Ramos (cell line): ENCODE results near the gene DAAM2.

Experiments
- in situ Hi-C: fragments of 300-500 bp; cut with MboI; formaldehyde crosslinking; loops from one replicate; pipeline ENCODE4 v1.14.3; 2022; ENCODE audit warnings: low sequenced_read_pairs; ENCODE audit not compliant: unreplicated experiment

The DAAM2 gene

GRCh38 chr6:39841291-39841690 is 49.1 kb downstream of the DAAM2 start:
- in situ Hi-C loops: no loop called here

DNA sequence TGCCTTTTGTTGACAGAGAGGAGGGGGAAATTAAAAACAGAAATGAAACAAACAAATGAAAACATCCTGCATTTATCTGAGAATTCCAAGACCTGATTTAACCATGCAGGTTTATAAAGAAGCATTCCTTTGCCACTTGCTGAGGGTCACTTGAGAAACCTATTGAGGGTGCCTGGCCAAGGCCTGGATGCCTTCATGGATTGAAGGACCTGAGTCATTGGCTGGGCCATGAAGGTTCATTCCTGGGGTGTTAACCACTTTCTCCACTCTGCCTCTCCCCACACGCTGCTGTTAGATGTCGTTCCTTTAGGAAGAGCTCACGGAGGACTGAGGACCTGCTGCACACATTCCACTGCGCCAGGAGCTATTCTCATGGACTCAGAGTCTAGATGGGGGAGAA is 49.7 kb downstream of the DAAM2 start:
- in situ Hi-C loops: no loop called here

DNA sequence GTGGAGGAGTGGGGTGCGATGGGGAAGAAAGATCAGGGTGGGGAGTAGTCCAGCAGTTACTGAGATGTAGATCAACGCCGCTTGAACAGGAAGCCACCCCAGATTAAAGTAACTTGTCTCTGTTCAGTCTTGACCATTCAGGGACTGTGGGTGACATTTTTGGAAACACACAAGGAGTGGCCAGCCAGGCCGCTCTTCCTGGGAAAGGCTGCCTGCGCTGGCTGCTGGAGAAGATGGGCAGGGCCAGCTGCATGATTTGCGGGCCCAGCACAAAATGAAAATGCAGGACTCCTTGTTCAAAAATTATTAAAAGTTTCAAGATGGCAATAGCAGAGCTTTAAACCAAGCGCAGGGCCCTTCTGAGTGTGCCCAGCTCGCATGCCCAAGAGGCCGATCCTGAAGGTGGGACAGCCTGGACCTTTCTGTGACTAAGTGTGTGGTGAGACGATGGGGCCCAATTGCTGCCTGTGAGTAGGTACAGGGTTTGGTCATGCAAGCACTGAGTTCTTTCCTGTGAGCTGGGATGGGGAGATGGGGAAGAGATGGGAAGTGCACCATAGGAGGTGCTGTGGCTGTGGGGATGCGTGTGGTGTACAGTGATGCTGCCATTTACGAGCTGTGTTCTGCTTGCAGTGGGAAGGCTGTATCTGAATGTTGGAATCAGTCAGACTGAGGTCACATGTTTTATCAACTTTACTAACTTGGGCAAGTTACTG is 51.3 kb downstream of the DAAM2 start:
- in situ Hi-C loops: no loop called here

DNA sequence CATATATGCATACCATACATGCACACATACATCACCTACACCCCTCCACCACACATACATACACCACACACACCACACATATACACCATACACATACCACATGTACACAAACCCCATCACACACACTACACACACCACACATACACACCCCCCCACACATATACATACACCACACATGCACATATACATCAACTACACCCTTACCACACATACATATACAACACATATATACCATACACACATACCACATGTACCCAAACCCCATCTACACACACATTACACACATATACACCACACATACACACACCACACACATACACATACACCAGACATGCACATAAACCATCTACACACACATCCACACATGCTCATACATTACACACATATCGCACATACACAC is 52.7 kb downstream of the DAAM2 start:
- in situ Hi-C loops: no loop called here

GRCh38 chr6:39847221-39847620 is 55.0 kb downstream of the DAAM2 start:
- in situ Hi-C loops: no loop called here

DNA sequence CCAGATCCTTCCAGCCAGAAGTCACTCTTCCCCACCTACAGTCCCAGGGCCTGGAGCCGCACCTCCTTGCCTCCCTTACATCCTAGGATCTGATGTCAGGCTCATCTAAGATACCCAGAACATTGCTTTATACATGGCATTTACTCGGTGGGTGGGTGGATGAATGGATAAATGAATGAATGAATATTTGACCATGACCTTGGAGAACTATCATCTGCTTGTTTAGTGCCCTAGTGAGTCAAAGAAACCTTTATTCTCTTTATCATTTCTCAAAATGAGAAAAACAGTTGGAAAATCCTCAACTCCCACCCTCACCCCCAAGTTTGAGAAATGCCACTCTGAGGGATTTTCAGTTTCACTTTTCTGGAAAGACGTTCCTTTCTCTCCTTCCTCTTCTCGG is 56.0 kb downstream of the DAAM2 start:
- in situ Hi-C loops: no loop called here

- in situ Hi-C loops: no loop called here
Observed at GRCh38 chr6:39849228-39849627, 57.1 kb downstream of the DAAM2 start.

GRCh38 chr6:39849764-39850163 is 57.6 kb downstream of the DAAM2 start:
- in situ Hi-C loops: no loop called here

DNA sequence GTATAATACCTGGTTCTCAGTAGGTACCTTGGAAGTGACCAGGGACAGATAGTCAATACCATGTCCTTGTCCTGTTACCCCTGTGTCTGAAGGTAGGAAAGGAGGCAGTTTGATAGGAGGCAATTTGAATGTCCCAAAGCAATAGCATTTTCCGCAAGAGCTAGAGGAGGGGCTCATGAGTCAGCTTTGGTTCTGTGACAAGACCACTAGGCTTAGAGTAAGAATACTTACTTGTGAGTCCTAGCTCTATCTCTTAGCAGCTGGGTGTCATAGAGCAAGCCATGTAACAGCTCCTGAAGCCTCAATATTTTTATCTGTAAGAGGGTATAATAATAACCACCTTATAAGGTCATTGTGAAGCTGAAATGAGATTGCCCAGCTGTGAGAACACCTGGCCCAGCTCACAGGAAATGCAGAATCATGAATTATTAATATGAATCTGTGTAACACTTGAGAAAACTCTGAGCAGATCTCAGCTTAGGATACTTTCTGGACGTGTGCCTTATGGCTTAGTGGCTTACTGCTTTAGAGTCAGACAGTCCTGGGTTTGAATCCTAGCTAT is 58.6 kb downstream of the DAAM2 start:
- in situ Hi-C loops: no loop called here

- in situ Hi-C loops: no loop called here
Observed at GRCh38 chr6:39851331-39851730, 59.2 kb downstream of the DAAM2 start.

GRCh38 chr6:39852324-39852723 is 60.1 kb downstream of the DAAM2 start:
- in situ Hi-C loops: no loop called here

- in situ Hi-C loops: no loop called here
Observed at GRCh38 chr6:39853604-39854003, 61.4 kb downstream of the DAAM2 start.

GRCh38 chr6:39855356-39855995 is 63.3 kb downstream of the DAAM2 start:
- in situ Hi-C loops: no loop called here

DNA sequence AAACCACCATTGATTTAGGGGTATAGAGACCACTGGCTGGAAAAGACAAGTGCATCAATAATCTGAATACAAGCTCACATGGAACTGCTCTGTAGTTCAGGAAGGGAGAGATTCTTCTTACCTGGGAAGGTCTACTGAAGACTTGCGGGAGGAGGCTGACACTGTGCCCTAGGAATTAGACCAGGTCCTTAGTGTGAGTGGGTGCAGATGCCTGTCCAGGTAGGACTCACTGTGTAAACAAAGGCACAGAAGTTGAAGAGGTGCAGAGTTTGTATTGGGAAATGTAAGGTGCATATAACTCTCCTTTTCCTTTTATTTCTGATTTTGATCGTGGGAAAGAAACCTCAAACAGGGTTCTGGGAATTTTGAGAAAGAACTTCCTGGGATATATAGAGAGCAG is 66.8 kb downstream of the DAAM2 start:
- in situ Hi-C loops: no loop called here

DNA sequence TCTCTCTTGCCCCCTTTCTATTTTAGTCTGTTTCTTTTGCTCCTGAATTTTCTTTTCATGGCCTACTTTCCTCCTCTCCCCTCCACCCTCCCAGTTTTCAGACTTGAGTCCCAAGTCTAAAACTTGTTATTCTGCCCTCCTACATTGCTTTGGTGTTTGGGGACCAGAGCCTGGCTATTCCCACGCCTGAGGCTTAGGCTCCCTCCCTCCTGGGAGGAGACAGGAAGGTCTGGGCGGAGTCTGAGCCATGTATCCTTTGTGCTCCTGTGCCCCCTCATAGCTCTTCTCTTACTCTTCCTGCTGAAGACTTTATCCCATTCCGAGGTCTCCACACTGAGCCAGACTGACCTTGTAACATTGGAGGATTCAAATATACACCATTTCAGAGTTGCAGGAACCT is 69.5 kb downstream of the DAAM2 start:
- in situ Hi-C loops: no loop called here

DNA sequence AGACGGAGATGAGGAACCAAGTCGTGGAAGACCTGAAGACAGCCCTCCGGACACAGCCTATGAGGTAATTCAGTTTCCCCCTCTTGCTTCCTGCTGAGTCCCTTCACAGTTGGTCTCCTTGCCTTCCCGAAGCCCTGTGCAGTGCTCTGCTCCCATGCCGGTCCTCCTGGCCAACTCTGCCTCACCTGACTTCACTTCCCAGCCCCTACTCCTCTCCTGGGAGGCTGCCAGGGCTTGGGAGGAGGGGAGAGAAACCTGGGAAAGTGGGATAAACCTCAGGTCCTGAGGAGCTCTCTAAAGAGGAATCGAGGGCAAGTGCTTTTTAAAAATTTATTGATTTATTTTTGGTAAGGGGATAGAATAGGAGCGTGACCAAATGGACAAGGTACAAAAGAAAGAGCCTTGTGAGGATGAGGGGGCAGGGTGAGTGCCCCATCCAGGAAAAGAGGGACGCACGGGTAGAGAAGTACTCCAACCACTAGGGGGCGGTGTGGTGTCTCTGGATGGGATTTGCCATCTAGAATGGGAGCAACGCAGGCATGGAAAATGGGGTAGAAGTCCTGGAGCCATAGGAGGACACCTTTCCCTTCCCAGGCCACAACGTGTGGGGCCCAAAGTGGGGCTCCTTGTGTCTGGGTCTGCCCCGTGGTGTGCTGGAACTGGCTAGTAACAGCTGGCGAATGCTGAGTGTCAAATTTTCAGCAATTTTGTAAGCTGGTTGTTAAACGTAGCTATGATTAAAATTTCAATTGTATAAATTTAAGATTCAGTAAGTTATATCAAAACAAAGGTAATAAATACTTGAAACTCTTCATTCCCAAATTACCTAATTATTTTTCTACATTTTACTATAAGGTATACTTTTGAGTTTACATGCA is 73.1 kb downstream of the DAAM2 start:
- in situ Hi-C loops: no loop called here

GRCh38 chr6:39867592-39867991 is 75.4 kb downstream of the DAAM2 start:
- in situ Hi-C loops: no loop called here

DNA sequence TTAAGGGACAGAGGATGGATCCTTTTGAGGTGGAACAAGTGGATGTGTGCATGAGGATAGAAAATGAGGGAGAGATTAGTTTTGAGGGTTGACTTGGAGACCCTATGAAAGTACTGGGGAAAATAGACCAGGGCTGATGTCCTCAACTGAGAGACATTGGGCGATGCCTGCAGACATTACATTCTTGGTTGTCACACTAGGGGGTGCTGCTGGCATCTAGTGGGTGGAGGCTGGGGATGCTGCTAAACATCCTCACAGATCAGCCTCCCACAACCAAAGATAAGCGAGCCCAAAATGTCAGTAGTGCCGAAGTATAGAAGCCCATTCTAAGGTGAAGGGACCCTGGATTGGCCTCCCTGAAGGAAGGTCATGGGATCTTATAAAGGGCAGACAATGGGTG is 78.8 kb downstream of the DAAM2 start:
- in situ Hi-C loops: no loop called here

DNA sequence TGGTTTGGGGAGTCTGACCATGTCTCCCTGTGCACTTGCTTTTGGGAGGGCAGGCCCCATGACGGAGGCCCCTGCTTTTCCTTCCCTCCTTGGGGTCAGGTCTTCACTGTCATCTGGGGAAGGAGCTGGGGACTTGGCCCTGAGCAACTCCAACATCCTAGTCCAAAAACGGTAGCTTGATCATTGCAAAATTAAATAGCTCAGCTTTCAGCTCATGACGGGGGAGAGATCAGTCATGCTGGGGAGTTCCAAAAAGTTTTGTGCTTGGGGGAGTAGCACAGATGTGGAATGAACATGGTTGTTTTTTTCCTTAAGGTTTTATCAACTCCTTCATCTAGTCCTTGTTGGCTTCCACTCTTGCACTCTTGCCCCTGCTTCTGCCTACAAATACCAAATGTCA is 81.3 kb downstream of the DAAM2 start:
- in situ Hi-C loops: no loop called here

GRCh38 chr6:39876111-39876510 is 83.9 kb downstream of the DAAM2 start:
- in situ Hi-C loops: loop anchor here (25.0 kb wide), 1 partner anchor 514 kb away; no protein-coding TSS in a partner anchor

DNA sequence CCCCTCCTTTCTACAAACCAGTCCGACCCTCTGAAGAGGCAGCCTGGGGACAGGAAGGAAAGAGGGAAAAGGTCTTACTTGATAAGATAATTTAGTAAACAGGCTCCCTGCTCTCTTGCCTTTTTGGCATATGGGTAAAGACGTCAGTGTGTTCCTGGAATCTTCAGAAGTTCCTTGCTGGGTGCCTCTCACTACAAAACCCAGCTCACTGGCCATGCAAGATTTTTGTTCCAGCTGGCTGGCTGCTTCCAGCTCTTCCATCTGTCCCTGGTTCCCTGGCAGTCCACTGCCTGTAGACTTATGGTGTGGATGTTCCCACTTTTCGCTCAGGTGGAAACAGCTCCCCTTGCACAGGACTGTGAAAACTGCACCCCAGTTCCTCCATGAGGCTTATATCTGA is 84.7 kb downstream of the DAAM2 start:
- in situ Hi-C loops: loop anchor here (25.0 kb wide), 1 partner anchor 515 kb away; no protein-coding TSS in a partner anchor
